GM19397 (cell line): ENCODE results near the gene NR1D1.
A peak's percentile ranks its signal among the peaks of the same experiment; 100 is the strongest.
"Not testable (repeated sequence)": the region's sequence is repeated elsewhere in the genome, so short reads cannot be mapped to it uniquely, and the experiment has no call there.

Experiments
- ATAC-seq: cut with Tn5 transposase; IDR thresholded peaks from one replicate; pipeline ENCODE4 v1.9.1; 2021; ENCODE audit warnings: mild to moderate bottlenecking, moderate library complexity; ENCODE audit not compliant: unreplicated experiment

Gene NR1D1

GRCh38 chr17:40100419-40100668 is at the start of gene NR1D1:
TSS of gene NR1D1 (minus strand) at chr17:40100589. CDS start at chr17:40100094, 495 bp downstream.
- ATAC-seq: no peak

- ATAC-seq: no peak
These were observed 48.1 kb upstream of the NR1D1 start for GRCh38 chr17:40148527-40148926.

- ATAC-seq: no peak
These were observed 45.1 kb upstream of the NR1D1 start for GRCh38 chr17:40145476-40145875.

GRCh38 chr17:40143166-40143565 is 42.8 kb upstream of the NR1D1 start:
- ATAC-seq: not testable (repeated sequence)

GRCh38 chr17:40139566-40140058 is 39.2 kb upstream of the NR1D1 start:
- no peak for ATAC-seq

- no peak for ATAC-seq
These were observed 35.4 kb upstream of the NR1D1 start for GRCh38 chr17:40135817-40136216.

- no peak for ATAC-seq
These were observed 33.8 kb upstream of the NR1D1 start for GRCh38 chr17:40134184-40134583.

GRCh38 chr17:40130352-40131042 is 30.1 kb upstream of the NR1D1 start:
- ATAC-seq: no peak

- no peak for ATAC-seq
These were observed 29.1 kb upstream of the NR1D1 start for GRCh38 chr17:40129498-40129897.

- no peak for ATAC-seq
These were observed 24.1 kb upstream of the NR1D1 start for GRCh38 chr17:40124279-40125141.

GRCh38 chr17:40123811-40124114 is 23.4 kb upstream of the NR1D1 start:
- ATAC-seq: no peak

- peak; percentile 16 for ATAC-seq
These were observed 22.8 kb upstream of the NR1D1 start for GRCh38 chr17:40122999-40123810.

- ATAC-seq: peak; percentile 48
These were observed 22.0 kb upstream of the NR1D1 start for GRCh38 chr17:40122136-40122998.

GRCh38 chr17:40121181-40122135 is 21.1 kb upstream of the NR1D1 start, which contains the start of gene MSL1:
TSS of gene MSL1 (plus strand) at chr17:40121971. CDS start at chr17:40122613, 642 bp downstream.
- peak; percentile 53 for ATAC-seq

- no peak for ATAC-seq
These were observed 14.7 kb upstream of the NR1D1 start for GRCh38 chr17:40115101-40115436.

GRCh38 chr17:40113907-40114245 is 13.5 kb upstream of the NR1D1 start:
- ATAC-seq: no peak

- ATAC-seq: peak; percentile 79
These were observed 12.9 kb upstream of the NR1D1 start for GRCh38 chr17:40113110-40113906.

- ATAC-seq: no peak
These were observed 12.3 kb upstream of the NR1D1 start for GRCh38 chr17:40112718-40113109.

- no peak for ATAC-seq
These were observed 11.9 kb upstream of the NR1D1 start for GRCh38 chr17:40112191-40112711.
